Activated CD8-positive, alpha-beta T cell treated with anti-CD3 and anti-CD28 coated beads for 36 hours (primary cell): ENCODE data around the gene AIMP2. TPM values are rescaled to one million over a fixed set of nuclear protein-coding genes. Genes with fewer than 3 reads are reported as not detected.
"Not testable (repeated sequence)": the region's sequence is repeated elsewhere in the genome, so short reads cannot be mapped to it uniquely, and the experiment has no call there.

Experiments
- ATAC-seq: fragments of 200-7000 bp; cut with Tn5 transposase; one replicate; pipeline ENCODE4 v1.10.0; 2021; ENCODE audit warnings: mild to moderate bottlenecking, moderate library complexity
- CTCF ChIA-PET: fragments of 350-600 bp; sonication (Branson Sonifier 250); formaldehyde crosslinking; loops from one replicate; lab custom pipeline; 2021; ENCODE audit warnings: antibody characterized with exemption; lab: Charles Lee
- POLR2A ChIA-PET: fragments of 350-600 bp; sonication (Branson Sonifier 250); formaldehyde crosslinking; loops from one replicate; lab custom pipeline; 2021; ENCODE audit warnings: antibody characterized with exemption; lab: Charles Lee
- DNase-seq: peaks from one replicate; pipeline ENCODE4 v3.0.0-alpha.2; 2020
- H3K27ac Mint-ChIP-seq: one replicate; pipeline ENCODE4 v1.8.0; 2021; ENCODE audit warnings: mild to moderate bottlenecking, mixed read lengths
- H3K27me3 Mint-ChIP-seq: one replicate; pipeline ENCODE4 v1.8.0; 2021; ENCODE audit warnings: mixed read lengths
- H3K36me3 Mint-ChIP-seq: one replicate; pipeline ENCODE4 v1.8.0; 2021; ENCODE audit warnings: low read depth, mixed read lengths
- H3K4me1 Mint-ChIP-seq: one replicate; pipeline ENCODE4 v1.8.0; 2021; ENCODE audit warnings: low read depth, mixed read lengths
- H3K4me3 Mint-ChIP-seq: one replicate; pipeline ENCODE4 v1.8.0; 2021; ENCODE audit warnings: mild to moderate bottlenecking, moderate library complexity, mixed read lengths
- H3K9me3 Mint-ChIP-seq: one replicate; pipeline ENCODE4 v1.8.0; 2021; ENCODE audit warnings: mixed read lengths
- CTCF ChIP-seq: fragments of 200-600 bp; IDR thresholded peaks from one replicate; pipeline ENCODE4 v1.8.0; 2022; ENCODE audit warnings: antibody characterized with exemption, mild to moderate bottlenecking
- intact Hi-C: fragments of 100-400 bp; cut with micrococcal nuclease; formaldehyde crosslinking; loops from one replicate; pipeline ENCODE4 v1.10.0; 2022
- total RNA-seq, 2 experiments: library from RNA; stranded (reverse); gene quantifications; one replicate each; pipeline ENCODE4 v1.2.3, GENCODE V29; 2021

AIMP2 gene
- 10 to 100 TPM; 50.6 to 54.7 TPM for total RNA-seq

- H3K36me3 Mint-ChIP-seq = peaks cover 31% of the 10 kb centered on the region
- H3K27ac Mint-ChIP-seq = peak within 1 kb of the TSS; percentile 91
Observed at GRCh38 chr7:6008668-6009611, at the start of gene AIMP2, which contains the start of gene PMS2. Gene AIMP2, plus strand, starts transcription at chr7:6009272. Its CDS starts 92 bp downstream, at chr7:6009364. Gene PMS2, minus strand, starts transcription at chr7:6009049. Its CDS starts 30 bp downstream, at chr7:6009019.

GRCh38 chr7:5963205-5963604 lies 45.9 kb upstream of the AIMP2 start:
- H3K36me3 Mint-ChIP-seq, H3K4me3 Mint-ChIP-seq, H3K27ac Mint-ChIP-seq, H3K4me1 Mint-ChIP-seq, DNase-seq, ATAC-seq, H3K9me3 Mint-ChIP-seq, H3K27me3 Mint-ChIP-seq, POLR2A ChIA-PET, CTCF ChIA-PET, intact Hi-C loops: not testable (repeated sequence)

More at GRCh38 chr7:6008668-6009611, at the start of gene AIMP2, which contains the start of gene PMS2:
- Mint-ChIP-seq H3K9me3 (no peaks in the 10 kb centered on the region), H3K4me3 (peak within 1 kb of the TSS; percentile 88), H3K27me3 (no peaks in the 10 kb centered on the region), H3K4me1 (peaks cover 42% of the 10 kb centered on the region)
- intact Hi-C loops = no loop called here
- CTCF ChIA-PET = interaction anchor here (0.7 to 1.4 kb wide), 3 partner anchors 12 to 153 kb away, joined by 3 to 4 read pairs (median 3); no protein-coding TSS in a partner anchor
- TF ChIP-seq CTCF = no peak
- POLR2A ChIA-PET = interaction anchor here (0.6 to 1.6 kb wide), 7 partner anchors 8 to 121 kb away, joined by 3 to 7 read pairs (median 4); no protein-coding TSS in a partner anchor
- ATAC-seq = peak; percentile 92
- DNase-seq = peak; percentile 99

GRCh38 chr7:5963810-5964209 lies 45.3 kb upstream of the AIMP2 start:
- H3K27ac Mint-ChIP-seq, POLR2A ChIA-PET, H3K4me3 Mint-ChIP-seq, ATAC-seq, H3K27me3 Mint-ChIP-seq, H3K9me3 Mint-ChIP-seq, H3K4me1 Mint-ChIP-seq, intact Hi-C loops, DNase-seq, H3K36me3 Mint-ChIP-seq, CTCF ChIA-PET: not testable (repeated sequence)

- DNase-seq, H3K9me3 Mint-ChIP-seq, H3K27me3 Mint-ChIP-seq, H3K4me1 Mint-ChIP-seq, POLR2A ChIA-PET, CTCF ChIA-PET, intact Hi-C loops, H3K36me3 Mint-ChIP-seq, H3K4me3 Mint-ChIP-seq, H3K27ac Mint-ChIP-seq: not testable (repeated sequence)
- ATAC-seq = peak; percentile 39
Observed at GRCh38 chr7:5970347-5970911, 38.6 kb upstream of the AIMP2 start, which contains the start of gene RSPH10B. Gene RSPH10B, minus strand, starts transcription at chr7:5970689. Its CDS starts 3,573 bp downstream, at chr7:5967116.

- H3K27me3 Mint-ChIP-seq, H3K36me3 Mint-ChIP-seq, ATAC-seq, H3K4me3 Mint-ChIP-seq, H3K27ac Mint-ChIP-seq, intact Hi-C loops, H3K4me1 Mint-ChIP-seq, H3K9me3 Mint-ChIP-seq, DNase-seq, POLR2A ChIA-PET, CTCF ChIA-PET: not testable (repeated sequence)
Observed at GRCh38 chr7:5973580-5973979, 35.5 kb upstream of the AIMP2 start.

GRCh38 chr7:5979680-5980314 lies 29.3 kb upstream of the AIMP2 start:
- H3K27ac Mint-ChIP-seq, ATAC-seq, CTCF ChIA-PET, H3K4me3 Mint-ChIP-seq, H3K9me3 Mint-ChIP-seq, intact Hi-C loops, DNase-seq, H3K4me1 Mint-ChIP-seq, H3K27me3 Mint-ChIP-seq: not testable (repeated sequence)
- peaks cover 17% of the 10 kb centered on the region for H3K36me3 Mint-ChIP-seq
- POLR2A ChIA-PET = interaction anchor here (1.2 kb wide), 1 partner anchor 306 kb away, joined by 3 read pairs; no protein-coding TSS in a partner anchor

GRCh38 chr7:5987061-5987460 lies 22.0 kb upstream of the AIMP2 start:
- DNase-seq, H3K4me3 Mint-ChIP-seq, H3K9me3 Mint-ChIP-seq, intact Hi-C loops, CTCF ChIA-PET, H3K4me1 Mint-ChIP-seq, H3K27me3 Mint-ChIP-seq, H3K27ac Mint-ChIP-seq, POLR2A ChIA-PET, ATAC-seq: not testable (repeated sequence)
- H3K36me3 Mint-ChIP-seq = peaks cover 33% of the 10 kb centered on the region
